Sigmoid colon (tissue), 7 donors: ENCODE results near the gene YWHAG. TPM values are rescaled to one million over a fixed set of nuclear protein-coding genes. Genes with fewer than 3 reads are reported as not detected.
A peak's percentile ranks its signal among the peaks of the same experiment; 100 is the strongest.

ENCODE experiments used
- DNase-seq: peaks from one replicate; pipeline ENCODE4 v3.0.0-alpha.2; 2019
- H3K27ac ChIP-seq, 4 donors: fragments of 200-600 bp; sonication (generic); one replicate each; pipeline ENCODE4 v1.5.1; 2016 to 2019; ENCODE audit warnings: mild to moderate bottlenecking in 1 of 4
- H3K27me3 ChIP-seq, 3 donors: fragments of 200-600 bp; sonication (generic); one replicate each; pipeline ENCODE4 v1.5.1; 2019; ENCODE audit warnings: mild to moderate bottlenecking in 1 of 3
- H3K36me3 ChIP-seq, 4 donors: fragments of 200-600 bp; sonication (generic); one replicate each; pipeline ENCODE4 v1.5.1; 2016 to 2019
- H3K4me1 ChIP-seq, 4 donors: fragments of 200-600 bp; sonication (generic); one replicate each; pipeline ENCODE4 v1.5.1; 2017 to 2019
- H3K4me3 ChIP-seq, 4 donors: fragments of 200-600 bp; sonication (generic); one replicate each; pipeline ENCODE4 v1.5.1; 2017 to 2019; ENCODE audit warnings: mild to moderate bottlenecking in 2 of 4, moderate library complexity in 1 of 4
- H3K9me3 ChIP-seq, 4 donors: fragments of 200-600 bp in 3 of 4; sonication (generic) in 3 of 4; one replicate each; pipeline versions ENCODE4 v1.5.1 to v1.6.1; 2013 to 2019
- CTCF ChIP-seq, 4 experiments: fragments of 450-650 bp in 3 of 4; fragments of 200-600 bp in 1 of 4; IDR thresholded peaks; one replicate each; pipeline ENCODE4 v1.5.1; 2016 to 2019; ENCODE audit warnings: antibody characterized with exemption in 4 of 4, mild to moderate bottlenecking in 3 of 4, moderate library complexity in 2 of 4
- EP300 ChIP-seq, 4 donors: sonication (generic); formaldehyde crosslinking; IDR thresholded peaks; one replicate each; pipeline ENCODE4 v1.6.1; 2017; ENCODE audit warnings: antibody characterized with exemption in 4 of 4
- POLR2A ChIP-seq, 2 donors: fragments of 450-650 bp; IDR thresholded peaks; one replicate each; pipeline ENCODE4 v1.6.1; 2016; ENCODE audit warnings: antibody characterized with exemption in 2 of 2, mild to moderate bottlenecking in 2 of 2, moderate library complexity in 2 of 2
- POLR2AphosphoS5 ChIP-seq, 4 donors: sonication (generic); formaldehyde crosslinking; IDR thresholded peaks; one replicate each; pipeline ENCODE4 v1.6.1; 2017; ENCODE audit warnings: antibody characterized with exemption in 4 of 4
- WGBS, 2 donors: extraction: QIAGEN DNeasy Blood & Tissue Kit; methylation state at CpG; one replicate each; pipeline ENCODE4 v1.1.7; 2013; 5-methylcytosine and 5-hydroxymethylcytosine counted together
- intact Hi-C: fragments of 100-400 bp; cut with DNase I; formaldehyde crosslinking; loops from one replicate; pipeline ENCODE4 v1.15.1; 2023
- polyA plus RNA-seq, 3 donors: library from polyadenylated mRNA; stranded (reverse); fragments of 200-250 nt; gene quantifications; one replicate each; pipeline ENCODE4 v1.2.3, GENCODE V29; 2013
- total RNA-seq, 4 donors: library from RNA; depleted of rRNA; stranded (reverse); fragments of >200 nt; gene quantifications; one replicate each; pipeline ENCODE4 v1.1.0, GENCODE V29; 2016
- donor health status: healthy with polysubstance abuse.
- donor health status: Bipolar disorder and iron deficiency.
- donor health status: healthy.

Gene YWHAG
- total and polyA plus RNA-seq, 7 donors: 42.5 to 64.0 (median 54.2) TPM

- TF ChIP-seq EP300 (IDR thresholded peaks at IDR 0.05) (no peak), CTCF (IDR thresholded peaks at IDR 0.05) (no peak), POLR2A (IDR thresholded peaks at IDR 0.05) (no peak), POLR2AphosphoS5 (IDR thresholded peaks at IDR 0.05) (no peak)
- no peak overlapping the region for H3K4me3 ChIP-seq
- WGBS, 2 donors: 18 to 76% methylated on average over 6 of the region's 6 CpGs
- peaks cover 0 to 45% (median 18%) of the 10 kb centered on the region in 4 donors for H3K4me1 ChIP-seq
- no peaks in the 10 kb centered on the region for H3K27me3 ChIP-seq
- H3K9me3 ChIP-seq: no peaks in the 10 kb centered on the region
- intact Hi-C loops: no loop called here
- peaks cover 16 to 60% (median 30%) of the 10 kb centered on the region in 4 donors for H3K36me3 ChIP-seq
- DNase-seq: peak; percentile 11
- no peak overlapping the region for H3K27ac ChIP-seq
These were observed 12.7 kb downstream of the YWHAG start for GRCh38 chr7:76346097-76346496.

- Histone ChIP-seq H3K4me1 (peaks cover 0 to 50% (median 27%) of the 10 kb centered on the region in 4 donors), H3K27ac (no peak overlapping the region), H3K36me3 (peaks cover 16 to 48% (median 30%) of the 10 kb centered on the region in 4 donors), H3K4me3 (no peak overlapping the region), H3K27me3 (no peaks in the 10 kb centered on the region), H3K9me3 (no peaks in the 10 kb centered on the region)
- peak; percentile 6 for DNase-seq
- TF ChIP-seq POLR2AphosphoS5 (IDR thresholded peaks at IDR 0.05): no peak
- TF ChIP-seq CTCF (IDR thresholded peaks at IDR 0.05): no peak
- TF ChIP-seq POLR2A (IDR thresholded peaks at IDR 0.05): no peak
- no peak for TF ChIP-seq EP300 (IDR thresholded peaks at IDR 0.05)
- intact Hi-C loops: no loop called here
- WGBS, 2 donors: 96% methylated on average over 6 of the region's 6 CpGs
These were observed 14.9 kb downstream of the YWHAG start for GRCh38 chr7:76343931-76344321.

GRCh38 chr7:76343294-76343930, 15.4 kb downstream of the YWHAG start:
- Histone ChIP-seq H3K4me1 (peaks cover 0 to 52% (median 29%) of the 10 kb centered on the region in 4 donors), H3K9me3 (no peaks in the 10 kb centered on the region), H3K4me3 (no peak overlapping the region), H3K27ac (no peak overlapping the region), H3K36me3 (peaks cover 16 to 48% (median 30%) of the 10 kb centered on the region in 4 donors), H3K27me3 (no peaks in the 10 kb centered on the region)
- DNase-seq: peak; percentile 5
- intact Hi-C loops: no loop called here
- WGBS, 2 donors: 92 to 94% methylated on average over 6 of the region's 6 CpGs
- TF ChIP-seq POLR2A (IDR thresholded peaks at IDR 0.05): no peak
- no peak for TF ChIP-seq CTCF (IDR thresholded peaks at IDR 0.05)
- no peak for TF ChIP-seq POLR2AphosphoS5 (IDR thresholded peaks at IDR 0.05)
- no peak for TF ChIP-seq EP300 (IDR thresholded peaks at IDR 0.05)

- Histone ChIP-seq H3K36me3 (peaks cover 15 to 40% (median 29%) of the 10 kb centered on the region in 4 donors), H3K4me3 (no peak overlapping the region), H3K27me3 (no peaks in the 10 kb centered on the region), H3K27ac (no peak overlapping the region), H3K4me1 (peaks cover 0 to 52% (median 40%) of the 10 kb centered on the region in 4 donors), H3K9me3 (no peaks in the 10 kb centered on the region)
- DNase-seq: peak; percentile 13
- intact Hi-C loops: no loop called here
- TF ChIP-seq POLR2A (IDR thresholded peaks at IDR 0.05) (no peak), EP300 (IDR thresholded peaks at IDR 0.05) (no peak), POLR2AphosphoS5 (IDR thresholded peaks at IDR 0.05) (no peak), CTCF (IDR thresholded peaks at IDR 0.05) (no peak)
- WGBS, 2 donors: 91 to 95% methylated on average over 5 of the region's 5 CpGs
These were observed 16.6 kb downstream of the YWHAG start for GRCh38 chr7:76342222-76342621.
